GM21528 (cell line): ENCODE data around the gene AEBP1.
A peak's percentile ranks its signal among the peaks of the same experiment; 100 is the strongest.
"Not testable (repeated sequence)": the region's sequence is repeated elsewhere in the genome, so short reads cannot be mapped to it uniquely, and the experiment has no call there.

Experiments
- ATAC-seq: cut with Tn5 transposase; IDR thresholded peaks from one replicate; pipeline ENCODE4 v1.9.1; 2021; ENCODE audit warnings: mild to moderate bottlenecking, moderate library complexity; ENCODE audit not compliant: unreplicated experiment, low FRiP score

The AEBP1 gene

GRCh38 chr7:44116087-44116788 is 12.1 kb downstream of the AEBP1 start:
- no peak for ATAC-seq

GRCh38 chr7:44116789-44117666 is 12.9 kb downstream of the AEBP1 start:
- ATAC-seq = no peak

GRCh38 chr7:44117801-44118429 is 13.8 kb downstream of the AEBP1 start:
- no peak for ATAC-seq

- no peak for ATAC-seq
These were observed 15.8 kb downstream of the AEBP1 start for GRCh38 chr7:44119829-44120380.

GRCh38 chr7:44120395-44120794 is 16.2 kb downstream of the AEBP1 start:
- ATAC-seq = no peak

- no peak for ATAC-seq
These were observed 17.7 kb downstream of the AEBP1 start for GRCh38 chr7:44121761-44122420.

- ATAC-seq = no peak
These were observed 18.4 kb downstream of the AEBP1 start for GRCh38 chr7:44122529-44122928.

- ATAC-seq = peak; percentile 98
These were observed 19.3 kb downstream of the AEBP1 start, which contains the start of gene POLD2 for GRCh38 chr7:44123190-44124003. Gene POLD2 (minus strand): TSS chr7:44123548. CDS start chr7:44122053, 1,495 bp downstream.

GRCh38 chr7:44124822-44125202 is 20.7 kb downstream of the AEBP1 start:
- no peak for ATAC-seq

- not testable (repeated sequence) for ATAC-seq
These were observed 22.4 kb downstream of the AEBP1 start for GRCh38 chr7:44126574-44126973.

- no peak for ATAC-seq
These were observed 23.0 kb downstream of the AEBP1 start for GRCh38 chr7:44127161-44127560.

GRCh38 chr7:44128721-44129582 is 24.8 kb downstream of the AEBP1 start:
- ATAC-seq = no peak

GRCh38 chr7:44131173-44132029 is 27.3 kb downstream of the AEBP1 start:
- no peak for ATAC-seq

GRCh38 chr7:44132039-44132438 is 27.9 kb downstream of the AEBP1 start:
- no peak for ATAC-seq

- ATAC-seq = no peak
These were observed 29.1 kb downstream of the AEBP1 start for GRCh38 chr7:44133295-44133694.

- no peak for ATAC-seq
These were observed 30.9 kb downstream of the AEBP1 start for GRCh38 chr7:44134943-44135628.

- ATAC-seq = no peak
These were observed 32.6 kb downstream of the AEBP1 start for GRCh38 chr7:44136731-44137130.
